Neural progenitor cell (in vitro differentiated cells): ENCODE data around the gene PNLIP. TPM values are rescaled to one million over a fixed set of nuclear protein-coding genes. Genes with fewer than 3 reads are reported as not detected.

ENCODE experiments used
- DNase-seq: peaks from one replicate; pipeline ENCODE4 v3.0.0-alpha.2; 2016; ENCODE audit warnings: low spot score
- H2AFZ ChIP-seq: fragments of 200-600 bp; sonication (generic); replicated peaks from 2 replicates; pipeline ENCODE4 v1.6.1; 2016; ENCODE audit warnings: antibody characterized with exemption
- H3F3A ChIP-seq: fragments of 200-600 bp; sonication (generic); 2 replicates; pipeline ENCODE4 v1.6.1; 2016; ENCODE audit warnings: antibody characterized with exemption, low read depth
- H3K27ac ChIP-seq: fragments of 200-600 bp; sonication (generic); 2 replicates; pipeline ENCODE4 v1.5.1; 2016; ENCODE audit warnings: mild to moderate bottlenecking
- H3K27me3 ChIP-seq: fragments of 200-600 bp; sonication (generic); 2 replicates; pipeline ENCODE4 v1.6.1; 2016; ENCODE audit warnings: mild to moderate bottlenecking, moderate library complexity
- H3K36me3 ChIP-seq: fragments of 200-600 bp; sonication (generic); 2 replicates; pipeline ENCODE4 v1.5.1; 2016
- H3K4me1 ChIP-seq: fragments of 200-600 bp; sonication (generic); 2 replicates; pipeline ENCODE4 v1.6.1; 2016; ENCODE audit warnings: mixed run types
- H3K4me2 ChIP-seq: fragments of 200-600 bp; sonication (generic); 2 replicates; pipeline ENCODE4 v1.6.1; 2016
- H3K4me3 ChIP-seq: fragments of 200-600 bp; sonication (generic); 2 replicates; pipeline ENCODE4 v1.5.1; 2016
- H3K79me2 ChIP-seq: fragments of 200-600 bp; sonication (generic); 2 replicates; pipeline ENCODE4 v1.6.1; 2016; ENCODE audit warnings: low read depth
- H3K9ac ChIP-seq: fragments of 200-600 bp; sonication (generic); 2 replicates; pipeline ENCODE4 v1.6.1; 2016
- H3K9me3 ChIP-seq: fragments of 200-600 bp; sonication (generic); 2 replicates; pipeline ENCODE4 v1.5.1; 2016; ENCODE audit warnings: low read depth
- H4K20me1 ChIP-seq: fragments of 200-600 bp; sonication (generic); 2 replicates; pipeline ENCODE4 v1.6.1; 2016; ENCODE audit warnings: low read depth
- H3K27ac Mint-ChIP-seq: 3 replicates; pipeline ENCODE4 v1.8.0; 2021; ENCODE audit warnings: mixed read lengths
- H3K27me3 Mint-ChIP-seq: 2 replicates; pipeline ENCODE4 v1.8.0; 2022; ENCODE audit warnings: low read depth, mild to moderate bottlenecking, inconsistent platforms, moderate library complexity, mixed read lengths; ENCODE audit not compliant: insufficient read depth
- H3K36me3 Mint-ChIP-seq: 3 replicates; pipeline ENCODE4 v1.8.0; 2021; ENCODE audit warnings: mixed read lengths
- H3K4me1 Mint-ChIP-seq: 3 replicates; pipeline ENCODE4 v1.8.0; 2021; ENCODE audit warnings: mixed read lengths
- H3K4me3 Mint-ChIP-seq: 3 replicates; pipeline ENCODE4 v1.8.0; 2021; ENCODE audit warnings: mild to moderate bottlenecking, moderate library complexity, mixed read lengths
- H3K9me3 Mint-ChIP-seq: 3 replicates; pipeline ENCODE4 v1.8.0; 2020; ENCODE audit warnings: mixed read lengths
- CTCF ChIP-seq: fragments of 200-600 bp; sonication (generic); IDR thresholded peaks from 2 replicates; pipeline ENCODE4 v1.5.1; 2017; ENCODE audit warnings: antibody characterized with exemption, mild to moderate bottlenecking
- EZH2 ChIP-seq: fragments of 200-600 bp; sonication (generic); IDR thresholded peaks from 2 replicates; pipeline ENCODE4 v1.6.1; 2017; ENCODE audit warnings: antibody characterized with exemption, mild to moderate bottlenecking, moderate library complexity
- EZH2phosphoT487 ChIP-seq: fragments of 200-600 bp; sonication (generic); IDR thresholded peaks from 2 replicates; pipeline ENCODE4 v1.6.1; 2017; ENCODE audit warnings: antibody characterized with exemption
- total RNA-seq: library from RNA; depleted of rRNA; stranded (reverse); fragments of >200 nt; gene quantifications from 2 replicates; pipeline ENCODE4 v1.2.3, GENCODE V29; 2015; ENCODE audit warnings: low replicate concordance

PNLIP gene
- total RNA-seq, 1 donor from 2014 or later = not detected

GRCh38 chr10:116511365-116511764, 34.4 kb upstream of the PNLIP start:
- Histone ChIP-seq H3K4me3 (no peak overlapping the region), H2AFZ (no peak overlapping the region), H3K4me2 (no peak overlapping the region), H3F3A (no peaks in the 10 kb centered on the region), H3K27ac (no peak overlapping the region), H3K79me2 (no peaks in the 10 kb centered on the region), H3K27me3 (no peaks in the 10 kb centered on the region), H3K4me1 (no peaks in the 10 kb centered on the region), H4K20me1 (no peaks in the 10 kb centered on the region), H3K36me3 (no peaks in the 10 kb centered on the region), H3K9ac (no peak overlapping the region), H3K9me3 (no peaks in the 10 kb centered on the region)
- H3K27ac Mint-ChIP-seq = no peak overlapping the region
- no peaks in the 10 kb centered on the region for H3K4me1 Mint-ChIP-seq
- no peaks in the 10 kb centered on the region for H3K27me3 Mint-ChIP-seq
- TF ChIP-seq EZH2 (no peak), EZH2phosphoT487 (no peak), CTCF (peak; percentile 18)
- DNase-seq = no peak
- H3K4me3 Mint-ChIP-seq = no peak overlapping the region
- no peaks in the 10 kb centered on the region for H3K36me3 Mint-ChIP-seq
- H3K9me3 Mint-ChIP-seq = no peaks in the 10 kb centered on the region

GRCh38 chr10:116521424-116522290, 24.1 kb upstream of the PNLIP start:
- Histone ChIP-seq H3K4me1 (no peaks in the 10 kb centered on the region), H3K27me3 (no peaks in the 10 kb centered on the region), H3K9ac (no peak overlapping the region), H3K9me3 (no peaks in the 10 kb centered on the region), H3K4me2 (no peak overlapping the region), H3K36me3 (no peaks in the 10 kb centered on the region), H3K79me2 (no peaks in the 10 kb centered on the region), H2AFZ (no peak overlapping the region), H3K4me3 (no peak overlapping the region), H3K27ac (no peak overlapping the region), H4K20me1 (no peaks in the 10 kb centered on the region), H3F3A (no peaks in the 10 kb centered on the region)
- no peaks in the 10 kb centered on the region for H3K36me3 Mint-ChIP-seq
- DNase-seq = peak; percentile 54
- no peak overlapping the region for H3K4me3 Mint-ChIP-seq
- H3K4me1 Mint-ChIP-seq = no peaks in the 10 kb centered on the region
- TF ChIP-seq EZH2phosphoT487 = no peak
- TF ChIP-seq CTCF = peak; percentile 96
- TF ChIP-seq EZH2 = no peak
- no peak overlapping the region for H3K27ac Mint-ChIP-seq
- H3K9me3 Mint-ChIP-seq = no peaks in the 10 kb centered on the region
- peaks cover 2% of the 10 kb centered on the region for H3K27me3 Mint-ChIP-seq

GRCh38 chr10:116522803-116523381, 22.8 kb upstream of the PNLIP start:
- Mint-ChIP-seq H3K27me3 (peaks cover 2% of the 10 kb centered on the region), H3K4me3 (no peak overlapping the region), H3K4me1 (no peaks in the 10 kb centered on the region), H3K9me3 (no peaks in the 10 kb centered on the region), H3K36me3 (no peaks in the 10 kb centered on the region), H3K27ac (no peak overlapping the region)
- no peaks in the 10 kb centered on the region for H3K79me2 ChIP-seq
- no peaks in the 10 kb centered on the region for H3K9me3 ChIP-seq
- DNase-seq = no peak
- no peak overlapping the region for H3K9ac ChIP-seq
- H3F3A ChIP-seq = no peaks in the 10 kb centered on the region
- H3K27ac ChIP-seq = no peak overlapping the region
- no peak overlapping the region for H3K4me3 ChIP-seq
- H3K27me3 ChIP-seq = no peaks in the 10 kb centered on the region
- H3K4me2 ChIP-seq = no peak overlapping the region
- no peaks in the 10 kb centered on the region for H3K4me1 ChIP-seq
- H3K36me3 ChIP-seq = no peaks in the 10 kb centered on the region
- TF ChIP-seq CTCF (no peak), EZH2 (no peak), EZH2phosphoT487 (no peak)
- no peaks in the 10 kb centered on the region for H4K20me1 ChIP-seq
- no peak overlapping the region for H2AFZ ChIP-seq
